Stimulated activated CD8-positive, alpha-beta memory T cell treated with anti-CD3 and anti-CD28 coated beads, Interleukin-15, amount 100 ng/mL, for 4 hours (primary cell): ENCODE results near the gene ONECUT3.
"Not testable (repeated sequence)": the region's sequence is repeated elsewhere in the genome, so short reads cannot be mapped to it uniquely, and the experiment has no call there.

Source experiments
- DNase-seq, 2 donors: peaks; one replicate each; pipeline ENCODE4 v3.0.0-alpha.2; 2020; ENCODE audit warnings: low read depth in 2 of 2

Gene ONECUT3

DNA sequence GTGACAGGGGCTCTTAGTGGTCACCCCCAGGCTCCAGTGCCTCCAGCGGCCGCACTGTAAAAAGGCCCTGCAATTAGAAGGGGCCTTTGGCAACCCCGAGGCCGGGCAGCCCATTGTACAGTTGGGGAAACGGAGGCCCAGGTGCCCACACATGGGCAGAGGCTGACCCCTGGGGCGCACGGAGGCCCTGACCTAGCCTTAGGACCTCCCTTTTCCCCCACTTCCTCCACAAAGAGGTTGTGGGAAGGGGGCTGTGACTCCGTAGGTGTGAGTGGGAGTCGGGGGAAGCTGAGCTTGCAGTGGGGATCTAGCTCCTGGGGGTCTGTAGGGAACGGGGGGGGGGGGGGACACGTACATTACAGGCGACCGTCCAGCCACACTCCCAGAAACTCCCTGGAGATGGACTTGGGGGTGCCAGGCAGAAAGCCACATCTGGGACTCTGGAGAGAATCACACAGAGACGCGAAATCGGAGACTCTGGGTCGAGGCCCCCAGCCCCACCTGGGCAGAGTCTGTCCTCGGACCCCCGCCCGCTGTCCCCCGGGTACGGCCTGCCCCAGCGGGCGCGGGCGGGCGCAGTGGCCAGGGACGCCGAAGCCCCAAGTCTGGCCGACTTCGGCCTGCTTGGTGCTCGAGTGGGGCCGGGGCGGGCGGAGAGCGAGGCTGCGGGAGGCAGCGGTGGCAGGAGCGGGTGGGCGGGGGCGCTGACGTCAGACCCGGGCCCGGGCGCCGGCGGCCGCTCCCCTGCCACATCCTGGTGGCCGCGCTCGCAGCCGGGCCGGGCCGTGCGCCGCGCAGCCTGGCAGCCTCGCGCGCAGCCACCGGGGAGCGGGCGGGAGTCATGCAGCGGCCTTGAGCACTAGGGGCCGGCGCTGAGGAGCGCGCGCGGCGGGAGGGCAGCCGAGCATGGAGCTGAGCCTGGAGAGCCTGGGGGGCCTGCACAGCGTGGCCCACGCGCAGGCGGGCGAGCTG, at the start of gene ONECUT3:
ONECUT3 (plus strand) TSS at position 750 of the 972 bp plus-strand sequence; CDS start at position 907, 157 bp downstream.
- DNase-seq: no peak

DNA sequence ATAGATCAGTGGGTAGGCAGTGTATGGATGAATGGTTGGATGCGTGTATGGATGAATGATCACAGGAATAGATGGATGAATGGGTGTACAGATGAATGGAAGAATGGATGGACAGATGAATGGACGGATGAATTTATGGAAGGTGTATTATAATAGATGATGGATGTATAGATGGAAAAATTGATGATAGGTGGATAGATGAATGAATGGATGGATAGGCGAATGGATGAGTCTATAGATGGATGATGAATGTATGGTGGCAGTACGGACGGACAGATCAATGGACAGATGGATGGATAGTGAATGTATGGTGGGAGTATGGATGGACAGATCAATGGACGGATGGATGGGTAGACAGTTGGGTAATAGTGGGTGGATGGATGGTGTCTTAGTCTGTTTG, 49.0 kb upstream of the ONECUT3 start:
- no peak for DNase-seq

DNA sequence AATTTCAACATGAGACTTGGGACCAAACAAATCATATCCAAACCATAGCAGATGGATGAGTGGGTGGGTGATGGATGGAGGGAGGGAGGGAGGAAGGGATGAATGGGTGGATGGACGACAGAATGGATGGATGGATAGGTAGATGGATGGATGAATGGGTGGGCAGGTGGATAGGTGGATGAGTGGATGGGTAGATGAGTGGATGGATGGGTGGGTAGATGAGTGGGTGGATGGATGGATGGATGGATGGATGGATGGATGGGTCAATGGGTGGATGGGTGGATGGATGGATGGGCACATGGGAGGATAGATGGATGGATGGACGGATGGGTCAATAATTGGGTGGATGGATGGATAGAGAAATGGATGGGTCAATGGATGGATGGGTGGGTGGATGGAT, 47.9 kb upstream of the ONECUT3 start:
- no peak for DNase-seq

DNA sequence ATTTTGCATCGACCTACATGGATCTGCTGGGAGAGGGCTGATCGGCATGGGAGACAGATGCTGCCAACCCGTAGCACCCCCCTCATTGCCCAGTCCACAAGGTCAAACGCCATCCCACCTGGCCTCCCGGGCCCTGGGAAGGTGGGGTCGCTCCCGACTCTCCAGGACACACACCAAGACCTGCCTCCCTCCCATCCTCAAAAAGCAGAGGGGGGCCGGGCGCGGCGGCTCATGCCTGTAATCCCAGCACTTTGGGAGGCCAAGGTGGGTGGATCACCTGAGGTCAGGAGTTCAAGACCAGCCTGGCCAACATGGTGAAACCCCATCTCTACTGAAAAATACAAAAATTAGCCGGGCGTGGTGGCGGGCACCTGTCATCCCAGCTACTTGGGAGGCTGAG, 46.7 kb upstream of the ONECUT3 start:
- DNase-seq: not testable (repeated sequence)

DNA sequence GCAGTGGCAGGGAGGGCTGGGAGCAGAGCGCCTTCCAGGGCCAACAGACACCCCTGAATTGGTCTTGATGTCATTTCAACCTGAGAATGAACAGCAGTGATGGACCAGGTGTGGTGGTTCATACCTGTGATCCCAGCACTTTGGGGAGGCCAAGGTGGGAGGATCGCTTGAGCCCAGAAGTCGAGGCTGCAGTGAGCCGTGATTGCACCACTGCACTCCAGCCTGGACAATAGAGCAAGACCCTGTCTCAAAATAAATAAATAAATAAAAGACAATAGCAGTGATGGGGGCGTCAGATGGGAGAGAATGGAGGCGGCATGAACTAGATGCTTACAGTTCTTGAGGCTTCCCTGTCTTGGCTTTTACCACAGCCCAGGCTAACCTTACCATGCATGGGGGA, 46.1 kb upstream of the ONECUT3 start:
- DNase-seq: no peak

GRCh38 chr19:1713170-1713569, 40.1 kb upstream of the ONECUT3 start:
- DNase-seq: no peak

DNA sequence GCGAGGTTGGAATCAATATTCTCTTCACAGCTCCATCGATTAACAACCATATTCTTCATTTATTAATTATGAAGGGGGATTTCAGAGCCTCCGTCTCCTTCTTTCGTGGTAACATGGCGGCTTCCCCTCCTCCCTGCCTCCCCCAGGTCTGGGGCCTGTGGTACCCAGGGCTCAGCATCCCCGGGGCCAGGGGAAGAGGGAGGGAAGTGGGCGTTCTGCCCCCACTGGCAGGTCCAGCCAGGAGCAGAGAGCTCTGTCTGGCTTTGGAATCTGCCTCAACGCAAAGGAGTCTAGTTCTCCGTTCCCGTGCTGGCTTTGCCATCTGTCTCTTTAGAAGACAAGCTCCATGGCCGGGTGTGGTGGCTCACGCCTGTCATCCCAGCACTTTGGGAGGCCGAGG, 37.8 kb upstream of the ONECUT3 start:
- DNase-seq: no peak

DNA sequence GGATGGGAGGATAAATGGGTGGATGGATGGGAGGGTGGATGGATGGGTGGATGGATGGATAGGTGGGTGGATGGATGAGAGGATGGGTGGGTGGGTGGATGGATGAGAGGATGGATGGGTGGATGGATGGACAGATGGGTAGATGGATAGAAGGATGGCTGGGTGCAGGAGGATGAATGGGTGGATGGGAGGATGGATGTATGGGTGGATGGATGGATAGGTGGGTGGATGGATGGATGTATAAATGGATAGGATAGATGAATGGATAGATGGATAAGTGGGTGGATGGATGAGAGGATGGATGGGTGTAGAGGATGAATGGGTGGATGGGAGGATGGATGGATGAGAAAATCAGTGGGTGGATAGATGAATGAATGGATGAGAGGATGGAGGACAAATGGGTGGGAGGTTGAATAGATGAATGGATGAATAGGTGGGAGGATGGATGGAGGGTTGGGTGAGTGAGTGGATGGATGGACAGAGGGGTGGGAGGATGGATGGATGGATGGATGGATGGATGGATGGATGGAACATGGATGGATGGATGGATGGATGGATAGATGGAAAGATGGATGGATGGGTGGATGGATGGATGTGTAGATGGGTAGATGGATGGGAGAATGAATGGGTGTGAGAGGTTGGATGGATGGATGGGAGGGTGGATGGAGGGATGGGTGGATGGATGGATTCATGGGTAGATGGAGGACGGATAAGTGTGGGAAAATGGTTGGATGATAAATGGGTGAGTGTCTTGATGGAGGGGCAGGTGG, 35.9 kb upstream of the ONECUT3 start:
- DNase-seq: no peak

DNA sequence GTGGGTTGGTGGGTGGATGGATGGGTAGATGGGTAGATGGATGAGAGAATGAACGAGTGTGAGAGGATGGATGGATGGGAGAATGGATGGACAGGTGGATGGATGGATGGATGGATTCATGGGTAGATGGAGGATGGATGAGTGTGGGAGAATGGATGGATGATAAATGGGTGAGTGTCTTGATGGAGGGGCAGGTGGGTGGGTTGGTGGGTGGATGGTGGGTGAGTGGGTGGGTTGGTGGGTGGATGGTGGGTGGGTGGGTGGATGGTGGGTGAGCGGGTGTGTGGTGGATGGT, 35.4 kb upstream of the ONECUT3 start:
- DNase-seq: no peak

DNA sequence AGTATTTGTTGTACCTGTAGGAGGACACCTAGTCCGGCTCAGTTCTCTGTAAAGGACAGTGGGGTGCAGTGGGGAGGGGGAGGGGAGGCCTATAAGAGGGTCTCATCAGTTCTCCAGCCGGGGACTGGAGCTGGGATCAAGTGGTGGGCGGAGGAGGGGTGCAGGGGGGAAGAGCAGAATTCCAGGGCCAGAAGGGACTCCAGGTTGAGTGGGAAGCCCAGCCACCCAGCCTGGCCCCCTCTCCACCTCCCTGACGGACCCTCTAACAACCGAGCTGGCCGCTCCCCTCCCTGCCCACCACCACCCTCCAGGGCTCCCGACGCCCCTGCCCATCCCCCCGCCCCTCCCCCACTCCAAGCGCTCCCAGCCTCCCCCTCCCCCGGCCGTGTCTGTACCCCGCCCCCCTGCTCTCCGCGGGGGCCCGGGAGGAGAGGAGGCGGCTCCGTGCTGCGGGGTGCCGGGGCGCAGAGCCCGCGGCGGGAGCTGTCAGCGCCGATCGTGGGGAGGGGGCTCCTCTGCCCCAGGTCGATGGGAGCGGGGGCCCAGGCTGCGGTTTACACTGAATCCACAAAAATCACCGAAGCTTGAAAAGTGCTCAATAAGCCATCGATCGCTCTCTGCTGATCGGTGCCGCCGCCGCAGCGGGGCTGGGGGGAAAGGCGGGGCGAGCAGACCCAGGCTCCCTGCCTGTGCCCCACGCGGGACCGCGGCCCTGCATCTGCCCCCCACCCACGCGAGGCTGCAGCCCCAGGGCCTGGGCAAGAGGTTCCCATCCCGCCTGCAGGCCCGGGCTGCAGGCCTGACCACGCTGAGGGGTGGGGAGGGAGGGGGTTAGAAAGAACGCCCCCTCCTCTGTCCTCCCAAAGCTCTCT, 34.6 kb upstream of the ONECUT3 start:
- no peak for DNase-seq

- DNase-seq: no peak
Observed at GRCh38 chr19:1719519-1719918, 33.8 kb upstream of the ONECUT3 start.

DNA sequence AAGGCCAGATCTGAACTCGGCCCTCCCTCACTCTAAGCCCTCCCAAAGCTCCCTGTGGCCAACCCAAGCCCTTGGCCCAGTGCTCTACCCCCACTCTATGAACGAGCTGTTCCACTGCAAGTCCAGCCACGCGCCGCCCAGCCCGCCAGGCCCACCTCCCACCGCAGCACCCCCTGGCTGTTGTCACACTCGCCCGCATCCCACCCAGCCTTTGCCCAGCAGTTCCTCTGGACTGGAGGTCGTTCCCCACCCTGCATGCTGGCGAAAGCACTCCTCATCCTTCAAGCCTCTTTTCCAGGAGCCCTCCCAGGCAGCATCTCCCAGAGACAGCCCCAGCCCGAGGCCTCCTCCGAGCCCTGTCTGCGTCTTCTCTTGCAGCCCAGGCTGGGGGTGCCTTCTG, 33.1 kb upstream of the ONECUT3 start:
- DNase-seq: no peak

DNA sequence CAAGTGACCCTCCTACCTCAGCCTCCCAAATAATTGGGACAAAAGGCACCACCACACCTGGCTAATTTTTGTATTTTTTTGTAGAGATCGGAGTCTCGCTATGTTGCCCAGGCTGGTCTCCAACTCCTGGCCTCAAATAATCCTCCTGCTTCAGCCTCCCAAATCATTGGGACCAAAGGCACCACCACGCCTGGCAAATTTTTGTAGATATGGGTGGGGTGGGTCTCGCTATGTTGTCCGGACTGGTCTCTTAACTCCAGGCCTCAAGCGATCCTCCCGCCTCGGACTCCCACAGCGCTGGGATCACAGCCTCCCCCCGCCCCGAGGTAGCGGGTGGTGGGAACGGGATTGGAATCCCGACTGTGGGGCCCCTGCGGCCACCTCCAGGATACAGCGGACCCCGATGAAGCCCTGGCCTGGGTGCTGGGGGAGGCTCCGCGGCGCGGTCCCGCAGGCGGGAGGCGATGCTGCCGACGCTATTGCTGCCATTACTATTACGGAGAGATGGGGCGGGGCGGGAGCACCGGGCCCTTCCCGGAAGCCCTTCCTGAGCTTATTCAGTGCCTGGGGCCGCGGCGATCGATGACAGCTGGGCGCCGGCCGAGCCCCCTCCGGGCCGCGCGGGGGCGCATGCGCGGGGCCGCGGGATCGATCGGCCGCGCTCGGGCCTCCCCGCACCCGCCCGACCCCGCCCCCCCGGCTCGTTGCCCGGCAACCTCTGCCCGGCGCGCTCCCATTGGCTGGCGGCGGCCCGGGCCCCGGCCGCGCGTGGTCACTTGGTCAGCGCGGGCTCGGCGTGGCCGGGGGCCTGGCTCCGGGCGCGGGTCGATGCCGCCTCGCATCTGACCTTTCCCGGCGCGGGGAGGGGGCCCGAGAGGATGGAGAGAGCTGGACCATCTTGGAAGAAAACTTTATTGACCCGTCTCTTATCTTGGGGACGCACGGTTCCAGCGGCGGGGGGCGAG, 27.9 kb upstream of the ONECUT3 start:
- no peak for DNase-seq

- no peak for DNase-seq
Observed at GRCh38 chr19:1728816-1729567, 24.3 kb upstream of the ONECUT3 start.

- DNase-seq: no peak
Observed at GRCh38 chr19:1729568-1729925, 23.8 kb upstream of the ONECUT3 start.

GRCh38 chr19:1730157-1730556, 23.1 kb upstream of the ONECUT3 start:
- no peak for DNase-seq

GRCh38 chr19:1734321-1734966, 18.9 kb upstream of the ONECUT3 start:
- no peak for DNase-seq

GRCh38 chr19:1736280-1736679, 17.0 kb upstream of the ONECUT3 start:
- no peak for DNase-seq

DNA sequence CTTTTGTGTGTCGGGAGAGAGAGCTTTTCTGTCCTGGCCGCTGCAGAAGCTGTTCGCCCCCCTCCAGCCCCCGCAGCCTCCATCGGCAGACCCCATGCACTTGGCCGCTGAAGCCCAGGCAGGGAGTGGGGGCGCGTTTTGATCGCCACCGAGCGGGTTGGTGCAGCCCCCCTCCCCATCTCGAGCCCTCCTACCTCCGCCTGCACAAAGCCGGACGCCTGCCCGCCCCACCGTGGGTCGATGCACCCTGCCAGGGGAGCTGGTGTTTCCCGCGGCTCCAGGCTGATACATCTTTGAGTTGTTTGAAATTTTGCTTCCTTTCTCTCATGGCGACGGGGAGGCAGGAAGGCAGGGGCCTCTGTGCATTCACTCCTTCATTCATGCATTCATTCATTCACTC, 16.4 kb upstream of the ONECUT3 start:
- DNase-seq: no peak
